Mesenchymal stem cell (in vitro differentiated cells and primary cell): ENCODE data around the gene CACFD1.
A peak's percentile ranks its signal among the peaks of the same experiment; 100 is the strongest.

Experiments
- DNase-seq: peaks from one replicate; pipeline ENCODE4 v3.0.0-alpha.2; 2013
- H2AFZ ChIP-seq: one replicate; pipeline ENCODE4 v1.6.1; 2013; ENCODE audit warnings: low read depth, mild to moderate bottlenecking, control low read depth, inconsistent platforms, low read length, moderate library complexity
- H2AK5ac ChIP-seq: 2 replicates; pipeline ENCODE4 v1.6.1; 2013; ENCODE audit warnings: low read length, moderate library complexity, mild to moderate bottlenecking, inconsistent platforms; ENCODE audit not compliant: severe bottlenecking
- H2BK120ac ChIP-seq: one replicate; pipeline ENCODE4 v1.6.1; 2013; ENCODE audit warnings: low read depth, mild to moderate bottlenecking, inconsistent platforms, low read length, moderate library complexity
- H2BK12ac ChIP-seq, 2 experiments: one replicate each; pipeline ENCODE4 v1.6.1; 2013; ENCODE audit warnings: inconsistent platforms in 2 of 2, low read length in 2 of 2, mild to moderate bottlenecking in 2 of 2, moderate library complexity in 2 of 2, control low read depth in 1 of 2
- H2BK15ac ChIP-seq: one replicate; pipeline ENCODE4 v1.6.1; 2013; ENCODE audit warnings: mild to moderate bottlenecking, low read depth, inconsistent platforms; ENCODE audit not compliant: poor library complexity, severe bottlenecking
- H2BK5ac ChIP-seq: 2 replicates; pipeline ENCODE4 v1.6.1; 2013; ENCODE audit warnings: low read depth, mild to moderate bottlenecking, low read length, control low read depth, inconsistent platforms; ENCODE audit not compliant: poor library complexity, severe bottlenecking
- H3K14ac ChIP-seq, 2 experiments: one replicate each; pipeline ENCODE4 v1.6.1; 2013; ENCODE audit warnings: inconsistent platforms in 2 of 2, low read length in 2 of 2, control low read depth in 1 of 2, mild to moderate bottlenecking in 1 of 2, moderate library complexity in 1 of 2
- H3K18ac ChIP-seq, 2 experiments: one replicate each; pipeline ENCODE4 v1.6.1; 2013; ENCODE audit warnings: inconsistent platforms in 2 of 2, low read length in 2 of 2, control low read depth in 1 of 2, low read depth in 1 of 2, mild to moderate bottlenecking in 1 of 2
- H3K23ac ChIP-seq, 2 experiments: one replicate each; pipeline ENCODE4 v1.6.1; 2013; ENCODE audit warnings: inconsistent platforms in 2 of 2, low read length in 2 of 2, mild to moderate bottlenecking in 2 of 2, moderate library complexity in 2 of 2, control low read depth in 1 of 2
- H3K27ac ChIP-seq: 2 replicates; pipeline ENCODE4 v1.5.1; 2013; ENCODE audit warnings: mild to moderate bottlenecking, moderate library complexity, low read length, control low read depth, inconsistent platforms; ENCODE audit not compliant: poor library complexity, severe bottlenecking
- H3K27me3 ChIP-seq, 2 experiments: 2 replicates each; pipeline versions ENCODE4 v1.6.1 to v1.7.0; 2013; ENCODE audit warnings: low read length in 2 of 2, mild to moderate bottlenecking in 2 of 2, moderate library complexity in 2 of 2, control low read depth in 1 of 2, inconsistent platforms in 1 of 2; ENCODE audit not compliant: control insufficient read depth in 1 of 2, insufficient read depth in 1 of 2
- H3K36me3 ChIP-seq, 2 experiments: 2 replicates each; pipeline versions ENCODE4 v1.6.1 to v1.7.0; 2013; ENCODE audit warnings: low read length in 2 of 2, control low read depth in 1 of 2, inconsistent platforms in 1 of 2, low read depth in 1 of 2, mild to moderate bottlenecking in 1 of 2; ENCODE audit not compliant: insufficient read depth in 2 of 2, control insufficient read depth in 1 of 2
- H3K4ac ChIP-seq, 2 experiments: one replicate each; pipeline ENCODE4 v1.6.1; 2013; ENCODE audit warnings: inconsistent platforms in 2 of 2, low read length in 2 of 2, mild to moderate bottlenecking in 2 of 2, moderate library complexity in 2 of 2, control low read depth in 1 of 2, low read depth in 1 of 2
- H3K4me1 ChIP-seq: 2 replicates; pipeline ENCODE4 v1.6.1; 2013; ENCODE audit warnings: low read depth, low read length, control low read depth; ENCODE audit not compliant: control insufficient read depth, insufficient read depth
- H3K4me2 ChIP-seq: 2 replicates; pipeline ENCODE4 v1.6.1; 2013; ENCODE audit warnings: low read length, mild to moderate bottlenecking, inconsistent platforms; ENCODE audit not compliant: poor library complexity, severe bottlenecking
- H3K4me3 ChIP-seq, 2 experiments: 2 replicates each; pipeline versions ENCODE4 v1.5.1 to v1.7.0; 2013; ENCODE audit warnings: low read length in 2 of 2, mild to moderate bottlenecking in 2 of 2, control low read depth in 1 of 2, low read depth in 1 of 2; ENCODE audit not compliant: insufficient read depth in 1 of 2
- H3K79me1 ChIP-seq: replicated peaks from 2 replicates; pipeline ENCODE4 v1.6.1; 2013; ENCODE audit warnings: mild to moderate bottlenecking, control low read depth, low read length, inconsistent platforms; ENCODE audit not compliant: poor library complexity, severe bottlenecking
- H3K9ac ChIP-seq: 2 replicates; pipeline ENCODE4 v1.7.0; 2013; ENCODE audit warnings: mild to moderate bottlenecking, low read length, moderate library complexity
- H3K9me3 ChIP-seq: 2 replicates; pipeline ENCODE4 v1.7.0; 2013; ENCODE audit warnings: mild to moderate bottlenecking, low read length; ENCODE audit not compliant: control insufficient read depth
- H4K8ac ChIP-seq: one replicate; pipeline ENCODE4 v1.6.1; 2013; ENCODE audit warnings: inconsistent platforms, mild to moderate bottlenecking, low read length, moderate library complexity
- H4K91ac ChIP-seq: one replicate; pipeline ENCODE4 v1.6.1; 2013; ENCODE audit warnings: mild to moderate bottlenecking, low read length, inconsistent platforms
- WGBS: methylation state at CpG from one replicate; pipeline ENCODE4 v1.1.7; 2013; ENCODE audit warnings: mixed read lengths; 5-methylcytosine and 5-hydroxymethylcytosine counted together

Gene CACFD1

DNA sequence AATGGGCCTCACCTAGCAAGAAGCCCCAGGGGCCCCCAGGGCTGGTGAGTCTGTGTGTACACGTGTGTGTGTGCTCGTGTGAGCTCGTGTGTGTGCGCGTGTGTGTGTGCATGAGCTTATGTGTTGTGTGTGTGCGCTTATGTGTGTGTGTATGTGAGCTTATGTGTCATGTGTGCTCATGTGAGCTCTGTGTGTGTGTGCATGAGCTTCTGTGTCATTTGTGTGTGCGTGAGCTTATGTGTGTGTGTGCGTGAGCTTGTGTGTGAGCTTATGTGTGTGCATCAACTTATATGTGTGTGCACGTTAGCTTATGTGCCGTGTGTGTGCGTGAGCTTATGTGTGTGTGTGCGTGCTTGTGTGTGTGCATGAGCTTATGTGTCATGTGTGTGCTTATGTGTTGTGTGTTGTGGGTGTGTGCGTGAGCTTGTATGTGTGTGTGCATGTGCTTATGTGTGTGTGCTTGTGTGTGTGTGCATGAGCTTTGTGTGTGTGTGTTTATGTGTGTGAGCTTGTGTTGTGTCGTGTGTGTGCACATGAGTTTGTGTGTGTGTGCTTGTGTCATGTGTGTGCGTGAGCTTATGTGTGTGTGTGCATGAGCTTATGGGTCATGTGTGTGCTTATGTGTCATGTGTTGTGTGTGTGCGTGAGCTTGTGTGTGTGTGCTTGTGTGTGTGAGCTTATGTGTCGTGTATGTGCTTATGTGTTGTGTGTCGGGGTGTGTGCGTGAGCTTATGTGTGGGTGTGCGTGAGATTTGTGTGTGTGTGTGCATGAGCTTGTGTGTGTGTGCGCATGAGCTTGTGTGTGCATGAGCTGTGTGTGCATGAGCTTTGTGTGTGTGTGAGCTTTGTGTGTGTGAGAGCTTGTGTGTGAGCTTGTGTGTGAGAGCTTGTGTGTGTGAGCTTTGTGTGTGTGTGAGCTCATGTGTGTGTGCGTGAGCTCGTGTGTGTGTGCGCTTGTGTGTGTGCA, 35.8 kb downstream of the CACFD1 start:
- Histone ChIP-seq H2BK120ac (no peak overlapping the region), H2AFZ (no peak overlapping the region), H3K27ac (no peak overlapping the region), H3K18ac (no peak overlapping the region), H3K36me3 (peaks cover 0 to 4% of the 10 kb centered on the region in 2 experiments), H4K8ac (no peak overlapping the region), H3K4me1 (peaks cover 14% of the 10 kb centered on the region), H3K9me3 (no peaks in the 10 kb centered on the region), H3K23ac (no peak overlapping the region), H3K27me3 (peaks cover 38 to 76% of the 10 kb centered on the region in 2 experiments), H2BK12ac (no peak overlapping the region), H3K4me3 (peak overlapping the region in 1 of 2 experiments; percentile 14), H4K91ac (no peak overlapping the region), H3K4me2 (no peak overlapping the region), H3K9ac (no peak overlapping the region), H3K4ac (no peak overlapping the region), H2AK5ac (no peak overlapping the region), H3K14ac (peak overlapping the region in 1 of 2 experiments; percentile 84), H2BK15ac (no peak overlapping the region), H2BK5ac (no peak overlapping the region), H3K79me1 (no peaks in the 10 kb centered on the region)
- 94% methylated on average over 24 of the region's 24 CpGs for WGBS
- DNase-seq = no peak

DNA sequence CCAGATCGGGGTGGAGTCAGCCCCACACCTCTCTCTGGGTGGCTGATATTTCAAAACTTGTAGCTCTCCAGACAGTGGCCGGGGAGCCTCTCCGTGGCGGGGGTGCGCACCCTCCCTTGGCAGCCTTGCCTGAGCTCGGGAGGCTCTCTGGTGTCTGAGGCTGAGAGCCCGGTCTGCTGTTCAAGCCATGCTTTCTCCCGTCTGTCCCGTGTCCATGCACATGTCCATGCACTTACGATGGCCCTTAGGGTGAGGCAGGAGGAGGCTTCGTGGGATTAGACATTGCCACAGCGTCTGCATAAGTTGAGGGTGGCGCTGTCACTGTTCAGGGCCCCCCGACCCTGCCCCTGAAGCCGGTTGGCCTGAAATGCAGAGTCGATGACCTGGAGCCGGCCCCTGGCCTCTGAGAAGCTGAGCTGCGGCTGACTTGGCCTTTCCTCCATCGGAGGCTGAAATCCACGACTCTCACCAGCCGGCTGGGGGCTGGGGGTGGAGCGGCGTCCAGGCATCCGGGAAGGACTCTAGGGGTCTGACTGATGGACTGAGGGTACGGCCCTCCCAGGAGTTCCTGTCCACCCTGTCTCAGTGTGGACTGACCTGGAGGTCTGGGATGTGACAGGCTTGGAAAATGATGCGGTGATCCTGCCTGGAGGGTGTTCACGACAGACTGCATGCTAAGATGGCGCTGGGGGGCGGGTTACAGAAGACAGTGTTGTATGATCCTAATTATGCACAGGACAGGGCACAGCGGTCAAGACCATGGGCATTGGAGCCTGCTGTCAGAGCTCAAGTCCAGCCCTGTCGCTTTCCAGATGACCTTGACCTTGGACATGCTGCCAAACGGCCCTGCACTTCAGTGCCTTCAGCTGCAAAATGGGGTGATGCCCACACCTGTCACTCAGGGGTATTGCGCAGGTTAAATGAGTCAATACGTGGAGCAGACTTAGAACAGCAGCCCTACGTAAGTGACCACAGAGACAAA, 37.4 kb downstream of the CACFD1 start:
- H3K4ac ChIP-seq = no peak overlapping the region
- no peak overlapping the region for H2AFZ ChIP-seq
- H2BK5ac ChIP-seq = no peak overlapping the region
- H3K79me1 ChIP-seq = no peaks in the 10 kb centered on the region
- no peak overlapping the region for H3K4me2 ChIP-seq
- peaks cover 10% of the 10 kb centered on the region for H3K4me1 ChIP-seq
- peak overlapping the region in 1 of 2 experiments; percentile 35 for H3K14ac ChIP-seq
- no peak overlapping the region for H4K91ac ChIP-seq
- 85% methylated on average over 35 of the region's 35 CpGs for WGBS
- peaks cover 38 to 63% of the 10 kb centered on the region in 2 experiments for H3K27me3 ChIP-seq
- no peak overlapping the region for H4K8ac ChIP-seq
- H3K9ac ChIP-seq = no peak overlapping the region
- H3K4me3 ChIP-seq = no peak overlapping the region
- H2BK12ac ChIP-seq = no peak overlapping the region
- H2BK120ac ChIP-seq = no peak overlapping the region
- no peak for DNase-seq
- no peak overlapping the region for H3K23ac ChIP-seq
- H3K9me3 ChIP-seq = peaks cover 14% of the 10 kb centered on the region
- no peak overlapping the region for H2BK15ac ChIP-seq
- H3K18ac ChIP-seq = peak overlapping the region in 1 of 2 experiments; percentile 14
- H3K27ac ChIP-seq = no peak overlapping the region
- no peak overlapping the region for H2AK5ac ChIP-seq
- H3K36me3 ChIP-seq = peaks cover 0 to 4% of the 10 kb centered on the region in 2 experiments

GRCh38 chr9:133499132-133499891, 39.5 kb downstream of the CACFD1 start:
- WGBS = 45% methylated on average over 19 of the region's 19 CpGs

More at GRCh38 chr9:133499132-133499891, 39.5 kb downstream of the CACFD1 start:
- H3K4me3 ChIP-seq = no peak overlapping the region
- no peak overlapping the region for H3K4me2 ChIP-seq
- DNase-seq = peak; percentile 40
- H3K14ac ChIP-seq = no peak overlapping the region
- H2BK12ac ChIP-seq = no peak overlapping the region
- H3K18ac ChIP-seq = no peak overlapping the region
- H3K23ac ChIP-seq = no peak overlapping the region
- H4K8ac ChIP-seq = no peak overlapping the region
- no peak overlapping the region for H2BK120ac ChIP-seq
- H3K4ac ChIP-seq = no peak overlapping the region
- no peak overlapping the region for H3K9ac ChIP-seq
- no peak overlapping the region for H2BK5ac ChIP-seq
- H3K27ac ChIP-seq = no peak overlapping the region
- H3K4me1 ChIP-seq = peaks cover 3% of the 10 kb centered on the region
- H2BK15ac ChIP-seq = peak overlapping the region; percentile 37
- peaks cover 0 to 4% of the 10 kb centered on the region in 2 experiments for H3K36me3 ChIP-seq
- H2AFZ ChIP-seq = peak overlapping the region; percentile 48
- H3K79me1 ChIP-seq = no peaks in the 10 kb centered on the region
- no peak overlapping the region for H4K91ac ChIP-seq
- peaks cover 38 to 62% of the 10 kb centered on the region in 2 experiments for H3K27me3 ChIP-seq
- no peak overlapping the region for H2AK5ac ChIP-seq
- H3K9me3 ChIP-seq = peaks cover 21% of the 10 kb centered on the region
